Tibial artery (tissue), 4 donors: Measurements from ENCODE around the gene RNF5.

Source experiments
- DNase-seq, 2 donors: peaks; one replicate each; pipeline ENCODE4 v3.0.0-alpha.2; 2019
- H3K27ac ChIP-seq, 2 donors: fragments of 200-600 bp; sonication (generic) in 1 of 2; 1 replicate in 1 of 2; 2 replicates in 1 of 2; pipeline ENCODE4 v1.5.1; 2018 to 2019; ENCODE audit warnings: mild to moderate bottlenecking in 1 of 2
- H3K27me3 ChIP-seq, 2 donors: fragments of 200-600 bp; sonication (generic) in 1 of 2; one replicate each; pipeline versions ENCODE4 v1.5.1 to v1.6.0; 2016 to 2019
- H3K36me3 ChIP-seq, 3 donors: fragments of 200-600 bp; sonication (generic) in 2 of 3; one replicate each; pipeline ENCODE4 v1.5.1; 2016 to 2019; ENCODE audit warnings: mild to moderate bottlenecking in 2 of 3
- H3K4me1 ChIP-seq, 4 donors: fragments of 200-600 bp; sonication (generic) in 2 of 4; 1 replicate in 3 of 4; 2 replicates in 1 of 4; pipeline ENCODE4 v1.5.1; 2016 to 2019
- H3K4me3 ChIP-seq, 2 donors: fragments of 200-600 bp; sonication (generic) in 1 of 2; 1 replicate in 1 of 2; 2 replicates in 1 of 2; pipeline ENCODE4 v1.5.1; 2018 to 2019; ENCODE audit warnings: mild to moderate bottlenecking in 2 of 2
- H3K9me3 ChIP-seq, 3 donors: fragments of 200-600 bp; sonication (generic) in 1 of 3; one replicate each; pipeline ENCODE4 v1.5.1; 2016 to 2019
- intact Hi-C: fragments of 100-400 bp; cut with DNase I; formaldehyde crosslinking; loops from one replicate; pipeline ENCODE4 v1.15.0; 2023; ENCODE audit warnings: low total_unique reads
- TF ChIP-seq, protein P1 (sequence below), 2 experiments: fragments of 200-600 bp in 1 of 2; fragments of 450-650 bp in 1 of 2; IDR thresholded peaks; one replicate each; pipeline ENCODE4 v1.5.1; 2017 to 2019; ENCODE audit warnings: antibody characterized with exemption in 2 of 2, mild to moderate bottlenecking in 1 of 2, moderate library complexity in 1 of 2

Gene RNF5, protein sequence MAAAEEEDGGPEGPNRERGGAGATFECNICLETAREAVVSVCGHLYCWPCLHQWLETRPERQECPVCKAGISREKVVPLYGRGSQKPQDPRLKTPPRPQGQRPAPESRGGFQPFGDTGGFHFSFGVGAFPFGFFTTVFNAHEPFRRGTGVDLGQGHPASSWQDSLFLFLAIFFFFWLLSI

DNA sequence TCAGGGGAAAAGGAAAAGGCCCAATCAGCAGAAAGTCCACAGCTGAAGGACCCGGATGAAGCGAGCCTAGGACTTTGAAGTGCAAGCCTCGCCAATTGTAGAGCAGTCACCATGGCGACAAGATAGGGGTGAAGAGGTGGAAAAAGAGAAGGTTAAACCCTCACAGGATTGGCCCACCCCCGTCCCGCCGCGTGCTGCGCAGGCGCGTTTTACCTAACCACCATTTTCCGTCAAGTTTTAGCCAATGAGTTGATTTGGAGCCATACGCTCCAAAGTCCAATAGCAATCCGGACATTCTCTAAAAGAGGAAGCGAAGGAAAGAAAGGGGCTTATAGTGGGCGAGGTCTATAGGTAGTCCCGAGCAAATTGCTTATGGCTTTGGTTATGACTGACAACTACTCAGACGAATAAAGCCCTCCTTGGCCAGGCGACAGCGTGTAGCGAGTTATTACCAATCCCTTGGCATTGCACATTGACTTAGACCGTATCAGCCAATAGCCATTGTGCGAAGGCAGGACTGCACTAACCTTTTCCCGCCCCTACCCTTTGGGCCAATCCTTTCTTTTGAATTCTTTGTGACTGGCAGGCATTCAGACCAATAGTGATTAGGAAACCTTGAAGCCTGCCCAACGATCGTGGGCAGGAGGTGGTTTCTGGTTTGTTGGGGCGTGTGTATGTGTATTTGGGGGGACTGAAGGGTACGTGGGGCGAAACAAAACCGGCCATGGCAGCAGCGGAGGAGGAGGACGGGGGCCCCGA lies at the start of gene RNF5:
Gene RNF5 (plus strand): TSS at position 618 of the 759 bp plus-strand sequence. CDS start 107 bp downstream, at position 725.
- peak within 1 kb of the TSS; percentile 80 to 95 for H3K4me3 ChIP-seq
- no peaks in the 10 kb centered on the region for H3K27me3 ChIP-seq
- peaks cover 8 to 35% (median 19%) of the 10 kb centered on the region in 3 donors for H3K36me3 ChIP-seq
- H3K27ac ChIP-seq, result peak within 1 kb of the TSS; percentile 95 to 96
- H3K9me3 ChIP-seq, result no peaks in the 10 kb centered on the region
- TF ChIP-seq, protein P1, sequence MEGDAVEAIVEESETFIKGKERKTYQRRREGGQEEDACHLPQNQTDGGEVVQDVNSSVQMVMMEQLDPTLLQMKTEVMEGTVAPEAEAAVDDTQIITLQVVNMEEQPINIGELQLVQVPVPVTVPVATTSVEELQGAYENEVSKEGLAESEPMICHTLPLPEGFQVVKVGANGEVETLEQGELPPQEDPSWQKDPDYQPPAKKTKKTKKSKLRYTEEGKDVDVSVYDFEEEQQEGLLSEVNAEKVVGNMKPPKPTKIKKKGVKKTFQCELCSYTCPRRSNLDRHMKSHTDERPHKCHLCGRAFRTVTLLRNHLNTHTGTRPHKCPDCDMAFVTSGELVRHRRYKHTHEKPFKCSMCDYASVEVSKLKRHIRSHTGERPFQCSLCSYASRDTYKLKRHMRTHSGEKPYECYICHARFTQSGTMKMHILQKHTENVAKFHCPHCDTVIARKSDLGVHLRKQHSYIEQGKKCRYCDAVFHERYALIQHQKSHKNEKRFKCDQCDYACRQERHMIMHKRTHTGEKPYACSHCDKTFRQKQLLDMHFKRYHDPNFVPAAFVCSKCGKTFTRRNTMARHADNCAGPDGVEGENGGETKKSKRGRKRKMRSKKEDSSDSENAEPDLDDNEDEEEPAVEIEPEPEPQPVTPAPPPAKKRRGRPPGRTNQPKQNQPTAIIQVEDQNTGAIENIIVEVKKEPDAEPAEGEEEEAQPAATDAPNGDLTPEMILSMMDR (IDR thresholded peaks at IDR 0.05), result peak in 1 of 2 experiments; percentile 19
- peaks cover 0 to 54% (median 39%) of the 10 kb centered on the region in 4 donors for H3K4me1 ChIP-seq
- DNase-seq, result peak; percentile 99
- intact Hi-C loops, result no loop called here

DNA sequence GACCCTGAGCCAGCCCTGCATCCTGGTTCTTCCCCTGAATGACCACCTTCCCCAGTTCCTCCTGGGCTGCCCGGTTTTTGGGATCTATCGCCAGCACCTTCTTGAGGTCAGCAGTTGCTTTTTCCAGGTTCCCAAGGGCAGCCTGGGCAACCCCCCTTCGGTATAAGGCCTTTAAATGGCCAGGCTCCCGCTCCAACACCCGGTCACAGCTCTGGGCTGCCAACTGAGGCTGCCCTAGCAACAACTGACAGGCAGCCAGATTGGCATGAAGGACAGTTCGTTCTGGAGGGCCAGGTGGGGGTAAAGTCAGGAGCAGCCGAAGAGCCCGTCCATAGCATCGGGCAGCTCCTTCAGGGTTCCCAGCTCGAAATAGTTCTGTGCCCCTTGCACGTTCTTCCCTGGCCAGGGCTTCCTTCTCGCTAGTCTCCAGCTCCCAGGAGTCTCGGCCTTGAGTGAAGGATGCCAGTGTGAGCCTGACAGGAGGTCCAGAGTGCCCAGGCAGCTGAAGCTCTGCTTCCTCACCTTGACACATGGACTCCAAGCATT lies 49.4 kb upstream of the RNF5 start:
- Histone ChIP-seq H3K27me3 (no peaks in the 10 kb centered on the region), H3K36me3 (peaks cover 23 to 31% (median 25%) of the 10 kb centered on the region in 3 donors), H3K4me1 (peaks cover 0 to 43% (median 34%) of the 10 kb centered on the region in 4 donors), H3K9me3 (no peaks in the 10 kb centered on the region), H3K4me3 (peak overlapping the region; percentile 65 to 94), H3K27ac (peak overlapping the region; percentile 68 to 89)
- TF ChIP-seq, protein P1 (IDR thresholded peaks at IDR 0.05), result no peak
- intact Hi-C loops, result no loop called here
- peak in 1 of 2 donors; percentile 69 for DNase-seq

DNA sequence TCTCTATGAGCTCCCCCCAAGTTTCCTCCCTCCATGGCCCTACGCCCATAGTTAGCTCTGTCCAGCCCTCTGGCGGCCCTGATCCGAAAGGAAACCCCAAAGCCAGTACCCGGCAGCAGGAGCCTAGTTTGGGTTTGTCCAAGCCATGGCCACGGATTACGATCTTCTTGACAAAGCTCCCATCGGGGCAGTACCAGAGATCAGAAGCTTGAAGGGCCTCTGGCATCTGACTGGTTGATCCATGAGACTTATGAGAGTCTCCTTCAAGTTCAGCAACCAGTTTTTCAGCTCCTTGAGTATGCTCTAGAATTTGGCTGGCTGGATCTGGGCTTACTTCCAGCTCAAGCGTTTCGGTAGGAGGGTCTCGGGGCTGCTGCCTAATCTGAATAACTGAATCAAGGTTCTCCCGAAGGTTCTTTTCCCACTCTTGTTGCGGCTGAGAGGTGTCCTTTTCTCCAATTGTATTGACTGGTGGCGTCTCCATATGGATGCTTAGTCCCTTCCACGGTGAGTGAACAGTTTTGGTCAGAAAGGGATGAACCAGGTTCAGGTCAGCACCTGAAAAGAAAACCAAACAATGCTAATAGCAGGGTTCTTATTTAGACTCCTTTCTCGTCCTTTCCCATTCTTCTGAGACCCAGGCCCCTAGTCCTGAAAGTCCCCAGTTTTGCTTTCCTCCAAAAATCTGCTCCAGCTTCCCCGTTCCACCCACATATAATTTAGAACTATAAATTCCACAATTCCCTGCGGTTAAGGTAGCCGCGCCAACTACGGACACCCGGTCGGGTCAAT lies 48.7 kb upstream of the RNF5 start:
- Histone ChIP-seq H3K27ac (peak overlapping the region; percentile 68 to 89), H3K4me1 (peaks cover 0 to 43% (median 34%) of the 10 kb centered on the region in 4 donors), H3K9me3 (no peaks in the 10 kb centered on the region), H3K4me3 (peak overlapping the region; percentile 65 to 94), H3K27me3 (no peaks in the 10 kb centered on the region), H3K36me3 (peaks cover 17 to 25% (median 19%) of the 10 kb centered on the region in 3 donors)
- TF ChIP-seq, protein P1 (IDR thresholded peaks at IDR 0.05), result no peak
- intact Hi-C loops, result no loop called here
- no peak for DNase-seq

DNA sequence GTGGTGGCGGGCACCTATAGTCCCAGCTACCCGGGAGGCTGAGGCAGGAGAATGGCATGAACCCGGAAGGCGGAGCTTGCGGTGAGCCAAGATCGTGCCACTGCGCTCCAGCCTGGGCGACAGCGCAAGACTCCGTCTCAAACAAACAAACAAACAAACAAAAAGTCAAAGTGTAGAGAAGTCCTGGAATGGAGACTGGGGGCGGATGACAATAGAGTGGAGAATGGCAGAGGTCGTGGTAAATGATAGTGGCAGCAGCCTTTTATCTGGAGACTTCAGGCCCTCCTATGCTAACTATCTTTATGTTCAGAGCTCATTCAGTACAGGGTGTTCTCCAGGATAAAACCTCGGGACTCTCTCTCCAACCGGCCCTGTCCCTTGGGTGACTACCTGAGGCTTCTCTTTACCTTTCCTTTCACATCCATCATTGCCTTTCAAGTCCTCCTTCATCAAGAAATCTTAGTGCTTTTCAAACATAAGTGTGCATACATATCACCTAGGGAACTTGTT lies 46.7 kb upstream of the RNF5 start:
- peaks cover 0 to 6% (median under 1%) of the 10 kb centered on the region in 3 donors for H3K36me3 ChIP-seq
- H3K9me3 ChIP-seq, result no peaks in the 10 kb centered on the region
- DNase-seq, result no peak
- H3K27ac ChIP-seq, result no peak overlapping the region
- H3K4me3 ChIP-seq, result no peak overlapping the region
- peaks cover 0 to 33% (median 26%) of the 10 kb centered on the region in 4 donors for H3K4me1 ChIP-seq
- TF ChIP-seq, protein P1 (IDR thresholded peaks at IDR 0.05), result no peak
- intact Hi-C loops, result no loop called here
- no peaks in the 10 kb centered on the region for H3K27me3 ChIP-seq

DNA sequence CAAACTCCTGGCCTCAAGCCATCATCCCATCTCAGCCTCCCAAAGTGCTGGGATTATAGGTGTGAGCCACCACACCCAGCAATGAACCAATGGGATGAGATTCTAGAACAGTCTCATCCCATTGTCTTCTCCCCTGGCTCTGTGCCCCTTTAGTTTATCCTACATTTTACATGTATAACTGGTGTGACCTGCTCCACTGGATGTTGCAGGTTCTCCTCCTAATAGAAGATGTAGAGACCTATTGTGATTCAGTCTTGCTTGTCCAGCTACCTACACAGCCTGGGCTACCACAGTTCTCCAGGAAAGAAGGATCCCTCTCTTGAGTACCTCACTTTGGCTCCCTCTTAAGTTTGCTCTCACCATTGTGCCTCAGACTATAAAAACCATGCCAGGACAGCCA lies 46.1 kb upstream of the RNF5 start:
- Histone ChIP-seq H3K9me3 (no peaks in the 10 kb centered on the region), H3K4me3 (no peak overlapping the region), H3K27ac (no peak overlapping the region), H3K27me3 (no peaks in the 10 kb centered on the region), H3K4me1 (peaks cover 0 to 27% (median 21%) of the 10 kb centered on the region in 4 donors), H3K36me3 (no peaks in the 10 kb centered on the region)
- TF ChIP-seq, protein P1 (IDR thresholded peaks at IDR 0.05), result no peak
- intact Hi-C loops, result no loop called here
- DNase-seq, result no peak
